Measurements from ENCODE around the gene DCN.

DNA sequence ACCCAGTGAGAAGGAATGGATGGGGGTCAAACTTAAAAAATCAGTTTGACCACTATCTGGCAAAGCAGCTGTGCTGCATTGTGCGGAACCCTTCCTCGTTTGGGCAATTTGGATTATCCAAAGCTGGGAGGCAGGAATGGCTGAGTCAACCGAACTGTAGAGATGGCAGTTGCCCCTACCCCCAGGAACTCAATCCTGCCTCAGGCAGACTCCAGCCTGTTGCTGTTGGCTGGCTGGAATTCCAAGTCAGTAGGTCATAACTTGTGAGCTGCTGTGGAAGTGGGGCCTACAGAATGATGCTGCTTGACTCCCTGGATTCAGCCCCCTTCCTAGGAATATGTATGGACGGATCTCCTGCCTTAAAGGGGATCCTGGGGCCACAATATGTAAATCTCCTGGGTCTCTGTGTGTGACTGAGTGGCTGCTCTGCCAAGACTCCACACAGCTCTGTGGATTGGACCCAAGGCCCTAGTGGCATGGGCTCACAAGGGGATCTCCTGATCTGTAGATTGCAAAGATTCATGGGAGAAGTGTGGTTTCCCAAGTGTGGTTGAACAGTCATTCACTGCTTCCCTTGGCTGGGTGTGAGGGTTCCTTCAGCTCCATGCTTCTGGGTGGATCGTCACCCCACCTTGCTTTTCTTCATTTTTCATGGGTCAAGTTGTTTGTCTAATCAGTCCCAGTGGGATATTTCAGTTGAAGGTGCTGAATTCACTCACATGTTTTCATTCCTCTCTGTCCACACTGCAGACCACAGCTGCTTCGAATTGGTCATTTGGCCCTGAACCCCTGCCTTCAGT, 90.5 kb downstream of the DCN start:
- TF ChIP-seq CTCF (conservative IDR thresholded peaks at IDR 0.05; ENCODE audit: low read length): no peak
- TF ChIP-seq EZH2phosphoT487 (IDR thresholded peaks at IDR 0.05; ENCODE audit: borderline replicate concordance): no peak

Data from Loucy (cell line).